Gastrocnemius medialis (tissue), 4 donors: Measurements from ENCODE around the gene KIF26B. TPM values are rescaled to one million over a fixed set of nuclear protein-coding genes. Genes with fewer than 3 reads are reported as not detected.

Experiments used
- ATAC-seq, 2 donors: fragments of 150-250 bp; one replicate each; pipeline ENCODE4 v1.9.1; 2016
- DNase-seq, 2 donors: peaks; one replicate each; pipeline ENCODE4 v3.0.0-alpha.2; 2019
- H3K27ac ChIP-seq, 4 donors: fragments of 200-600 bp; sonication (generic); 1 replicate in 1 of 4; 2 replicates in 3 of 4; pipeline ENCODE4 v1.5.1; 2016 to 2018; ENCODE audit warnings: mild to moderate bottlenecking in 2 of 4, moderate library complexity in 1 of 4
- H3K27me3 ChIP-seq, 3 donors: fragments of 200-600 bp; sonication (generic) in 2 of 3; 1 replicate in 1 of 3; 2 replicates in 2 of 3; pipeline versions ENCODE4 v1.5.1 to v1.6.0; 2016 to 2019; ENCODE audit warnings: mild to moderate bottlenecking in 1 of 3, moderate library complexity in 1 of 3
- H3K36me3 ChIP-seq, 2 donors: fragments of 200-600 bp; sonication (generic) in 1 of 2; one replicate each; pipeline ENCODE4 v1.5.1; 2017 to 2018
- H3K4me1 ChIP-seq, 2 donors: fragments of 200-600 bp; sonication (generic) in 1 of 2; one replicate each; pipeline ENCODE4 v1.5.1; 2016 to 2017; ENCODE audit warnings: mild to moderate bottlenecking in 2 of 2
- H3K4me3 ChIP-seq, 4 donors: fragments of 200-600 bp; sonication (generic) in 3 of 4; 1 replicate in 1 of 4; 2 replicates in 3 of 4; pipeline ENCODE4 v1.5.1; 2016 to 2019; ENCODE audit warnings: mild to moderate bottlenecking in 2 of 4
- H3K9me3 ChIP-seq, 3 donors: fragments of 200-600 bp; sonication (generic) in 2 of 3; 1 replicate in 1 of 3; 2 replicates in 2 of 3; pipeline ENCODE4 v1.5.1; 2016 to 2019
- CTCF ChIP-seq, 5 experiments: fragments of 450-650 bp in 3 of 5; fragments of 200-600 bp in 2 of 5; sonication (generic) in 2 of 5; IDR thresholded peaks in 4 of 5; conservative IDR thresholded peaks in 1 of 5; 1 replicate in 4 of 5; 2 replicates in 1 of 5; pipeline ENCODE4 v1.5.1; 2016 to 2019; ENCODE audit warnings: antibody characterized with exemption in 5 of 5, mild to moderate bottlenecking in 3 of 5, moderate library complexity in 3 of 5
- POLR2A ChIP-seq, 2 donors: fragments of 450-650 bp; IDR thresholded peaks; one replicate each; pipeline ENCODE4 v1.6.1; 2017; ENCODE audit warnings: antibody characterized with exemption in 2 of 2, mild to moderate bottlenecking in 2 of 2, moderate library complexity in 2 of 2
- in situ Hi-C, 4 donors: fragments of 200-750 bp; cut with MboI; loops; one replicate each; pipeline versions ENCODE4 v1.15.0 to v1.8.0; 2017; ENCODE audit warnings: low sequenced_read_pairs in 4 of 4
- intact Hi-C: fragments of 100-400 bp; cut with DNase I; formaldehyde crosslinking; loops from one replicate; pipeline ENCODE4 v1.15.1; 2023; ENCODE audit warnings: low total_unique reads
- total RNA-seq, 4 donors: library from RNA; depleted of rRNA; stranded (reverse); fragments of >200 nt; gene quantifications; one replicate each; pipeline versions ENCODE4 v1.1.0 to v1.2.3, GENCODE V29; 2016

The KIF26B gene
- total RNA-seq, 4 donors from 2014 or later, result 0.02 to 0.20 (median 0.10) TPM; not detected in 1

DNA sequence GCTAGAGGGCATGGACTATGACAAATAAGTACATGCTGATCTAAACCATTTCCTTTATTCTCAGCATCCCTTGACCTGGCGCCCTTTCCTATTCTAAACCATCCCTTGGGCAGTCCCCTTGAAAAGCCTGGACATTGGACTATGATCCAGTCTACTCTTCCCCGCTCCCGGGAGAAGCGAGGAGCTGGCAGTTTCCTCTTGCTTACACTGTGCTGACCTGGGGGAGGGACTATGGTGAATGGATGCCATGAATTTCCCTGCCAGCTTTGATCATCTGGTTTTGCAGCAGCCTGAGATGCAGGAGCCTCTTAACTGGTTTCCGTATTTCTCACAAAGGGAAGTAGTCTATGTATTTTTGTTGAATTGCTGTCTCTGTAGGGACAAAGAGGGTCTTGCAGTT lies 121.7 kb downstream of the KIF26B start:
- Histone ChIP-seq H3K4me3 (no peak overlapping the region), H3K9me3 (no peaks in the 10 kb centered on the region), H3K27me3 (peaks cover 0 to 2% (median 0%) of the 10 kb centered on the region in 3 donors), H3K27ac (no peak overlapping the region), H3K4me1 (no peaks in the 10 kb centered on the region), H3K36me3 (no peaks in the 10 kb centered on the region)
- no peak for ATAC-seq
- in situ Hi-C loops (no loop called here), intact Hi-C loops (loop anchor here (10.0 kb wide), 1 partner anchor 58 kb away; no protein-coding TSS in a partner anchor)
- TF ChIP-seq CTCF (IDR thresholded peaks at IDR 0.05 in 4 of 5, conservative IDR thresholded peaks at IDR 0.05 in 1 of 5), result no peak
- no peak for DNase-seq

DNA sequence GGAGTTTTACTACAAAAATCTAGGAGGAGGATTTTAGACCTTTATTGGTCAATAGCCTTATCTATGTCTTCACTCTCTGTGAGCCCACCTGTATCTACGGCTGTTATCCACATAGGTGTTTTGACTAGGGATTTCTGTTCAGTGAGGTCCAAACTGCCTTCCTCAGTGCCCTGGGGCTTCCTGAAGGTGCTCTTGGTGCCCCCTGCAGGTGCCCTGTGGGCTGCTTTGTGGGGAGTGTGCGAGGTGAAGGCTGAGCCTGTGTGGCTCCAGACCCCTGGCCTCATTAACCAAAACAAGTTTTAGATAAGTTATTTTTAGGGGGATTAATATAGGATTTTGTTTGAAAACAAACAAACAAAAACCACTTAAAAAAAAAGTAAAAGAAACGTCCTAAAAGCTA lies 122.5 kb downstream of the KIF26B start:
- DNase-seq (no peak), ATAC-seq (no peak)
- no peaks in the 10 kb centered on the region for H3K4me1 ChIP-seq
- TF ChIP-seq POLR2A (IDR thresholded peaks at IDR 0.05) (no peak), CTCF (IDR thresholded peaks at IDR 0.05 in 4 of 5, conservative IDR thresholded peaks at IDR 0.05 in 1 of 5) (no peak)
- no peaks in the 10 kb centered on the region for H3K9me3 ChIP-seq
- H3K4me3 ChIP-seq, result no peak overlapping the region
- no peaks in the 10 kb centered on the region for H3K36me3 ChIP-seq
- H3K27ac ChIP-seq, result no peak overlapping the region
- peaks cover 0 to 2% (median 0%) of the 10 kb centered on the region in 3 donors for H3K27me3 ChIP-seq
- in situ Hi-C loops (no loop called here), intact Hi-C loops (loop anchor here (10.0 kb wide), 1 partner anchor 58 kb away; no protein-coding TSS in a partner anchor)

GRCh38 chr1:245278846-245279245 lies 124.1 kb downstream of the KIF26B start:
- no peaks in the 10 kb centered on the region for H3K9me3 ChIP-seq
- DNase-seq, result no peak
- no peaks in the 10 kb centered on the region for H3K4me1 ChIP-seq
- in situ Hi-C loops (no loop called here), intact Hi-C loops (loop anchor here (10.0 kb wide), 1 partner anchor 56 kb away; no protein-coding TSS in a partner anchor)
- H3K36me3 ChIP-seq, result no peaks in the 10 kb centered on the region
- TF ChIP-seq CTCF (IDR thresholded peaks at IDR 0.05 in 4 of 5, conservative IDR thresholded peaks at IDR 0.05 in 1 of 5) (no peak), POLR2A (IDR thresholded peaks at IDR 0.05) (no peak)
- ATAC-seq, result no peak
- H3K27me3 ChIP-seq, result no peaks in the 10 kb centered on the region
- H3K4me3 ChIP-seq, result no peak overlapping the region
- no peak overlapping the region for H3K27ac ChIP-seq

- TF ChIP-seq POLR2A (IDR thresholded peaks at IDR 0.05) (no peak), CTCF (IDR thresholded peaks at IDR 0.05 in 4 of 5, conservative IDR thresholded peaks at IDR 0.05 in 1 of 5) (no peak)
- Histone ChIP-seq H3K27me3 (no peaks in the 10 kb centered on the region), H3K27ac (no peak overlapping the region), H3K4me1 (no peaks in the 10 kb centered on the region), H3K36me3 (no peaks in the 10 kb centered on the region), H3K4me3 (no peak overlapping the region), H3K9me3 (no peaks in the 10 kb centered on the region)
- in situ Hi-C loops, result no loop called here
- intact Hi-C loops, result loop anchor here (10.0 kb wide), 1 partner anchor 55 kb away; no protein-coding TSS in a partner anchor
- ATAC-seq, result no peak
- no peak for DNase-seq
Measured at GRCh38 chr1:245279346-245279745, 124.6 kb downstream of the KIF26B start.

- no peak for TF ChIP-seq CTCF (IDR thresholded peaks at IDR 0.05 in 4 of 5, conservative IDR thresholded peaks at IDR 0.05 in 1 of 5)
- TF ChIP-seq POLR2A (IDR thresholded peaks at IDR 0.05), result no peak
- in situ Hi-C loops (no loop called here), intact Hi-C loops (no loop called here)
- Histone ChIP-seq H3K4me3 (no peak overlapping the region), H3K27ac (no peak overlapping the region), H3K36me3 (no peaks in the 10 kb centered on the region), H3K4me1 (no peaks in the 10 kb centered on the region), H3K9me3 (no peaks in the 10 kb centered on the region), H3K27me3 (no peaks in the 10 kb centered on the region)
- ATAC-seq, result no peak
- no peak for DNase-seq
Measured at GRCh38 chr1:245283001-245283400, 128.2 kb downstream of the KIF26B start.
